ENCODE data around the gene LAMC1.
A peak's percentile ranks its signal among the peaks of the same experiment; 100 is the strongest.

LAMC1 gene

DNA sequence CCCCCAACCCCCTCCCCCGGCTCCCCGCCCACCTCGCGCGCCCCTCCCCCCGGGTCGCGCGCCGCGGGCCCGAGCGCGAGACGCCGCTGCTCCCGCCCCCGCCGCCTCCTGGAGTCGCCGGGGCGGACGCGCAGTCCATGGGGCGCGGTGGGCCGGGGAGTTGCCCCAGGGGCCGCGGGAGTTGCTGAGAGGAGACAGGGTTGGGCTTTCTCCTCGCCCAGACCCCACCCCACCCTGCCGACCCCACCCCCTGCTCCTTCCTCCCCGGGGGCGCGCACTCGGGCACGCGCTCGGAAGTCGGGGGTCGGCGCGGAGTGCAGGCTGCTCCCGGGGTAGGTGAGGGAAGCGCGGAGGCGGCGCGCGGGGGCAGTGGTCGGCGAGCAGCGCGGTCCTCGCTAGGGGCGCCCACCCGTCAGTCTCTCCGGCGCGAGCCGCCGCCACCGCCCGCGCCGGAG lies at the start of gene LAMC1:
Gene LAMC1, plus strand, starts transcription at position 275 of the 455 bp plus-strand sequence. CDS start 297 bp downstream, outside the sequence.
- DNase-seq = peak in 36 of 56 donors; percentile 7 to 69 (median 39)

DNA sequence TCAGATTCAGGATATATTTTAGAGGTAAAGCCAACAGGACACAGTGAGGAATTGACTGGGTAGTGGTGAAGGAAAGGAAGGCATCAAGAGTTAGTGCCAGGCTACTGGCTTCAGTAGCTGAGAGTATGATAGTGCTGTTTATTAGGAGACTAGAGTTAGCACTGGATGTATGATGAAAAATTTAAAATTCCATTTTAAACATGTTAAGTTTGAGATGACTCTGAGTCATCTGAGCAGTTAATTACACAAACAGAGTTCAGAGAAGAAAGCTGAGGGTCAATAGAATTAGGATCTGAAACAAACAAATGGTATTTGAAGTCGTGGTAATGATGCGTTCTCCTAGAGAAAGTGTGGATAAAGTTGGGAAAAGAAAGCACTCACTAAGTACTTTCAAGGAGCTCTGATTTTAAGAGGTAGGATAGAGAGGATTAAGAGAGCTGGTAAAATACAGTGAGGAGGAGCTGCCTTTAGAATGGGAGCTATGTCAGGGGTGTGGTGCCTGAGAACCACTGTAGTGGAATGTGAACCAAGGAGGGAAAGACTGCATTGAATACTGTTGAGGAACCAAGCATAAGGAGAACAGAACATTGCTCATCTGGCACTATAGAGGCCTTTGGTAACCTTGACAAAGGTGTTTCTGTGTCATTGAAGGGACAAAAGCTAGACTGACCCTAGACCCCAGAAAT lies 48.6 kb upstream of the LAMC1 start:
- DNase-seq = no peak

DNA sequence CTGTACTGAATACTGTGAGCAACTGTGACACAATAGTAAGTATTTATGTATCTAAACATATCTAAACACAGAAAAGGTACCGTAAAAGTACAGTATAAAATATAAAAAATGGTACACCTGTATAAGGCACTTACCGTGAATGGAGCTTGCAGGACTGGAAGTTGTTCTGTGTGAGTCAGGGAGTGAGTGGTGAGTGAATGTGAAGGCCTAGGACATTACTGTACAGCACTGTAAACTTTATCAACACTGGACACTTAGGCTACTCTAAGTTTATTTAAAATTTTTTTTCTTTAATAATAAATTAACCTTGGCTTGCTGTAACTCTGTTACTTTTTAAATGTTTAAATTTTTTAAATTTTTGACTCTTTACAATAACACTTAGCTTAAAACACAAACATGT lies 45.7 kb upstream of the LAMC1 start:
- DNase-seq = no peak

DNA sequence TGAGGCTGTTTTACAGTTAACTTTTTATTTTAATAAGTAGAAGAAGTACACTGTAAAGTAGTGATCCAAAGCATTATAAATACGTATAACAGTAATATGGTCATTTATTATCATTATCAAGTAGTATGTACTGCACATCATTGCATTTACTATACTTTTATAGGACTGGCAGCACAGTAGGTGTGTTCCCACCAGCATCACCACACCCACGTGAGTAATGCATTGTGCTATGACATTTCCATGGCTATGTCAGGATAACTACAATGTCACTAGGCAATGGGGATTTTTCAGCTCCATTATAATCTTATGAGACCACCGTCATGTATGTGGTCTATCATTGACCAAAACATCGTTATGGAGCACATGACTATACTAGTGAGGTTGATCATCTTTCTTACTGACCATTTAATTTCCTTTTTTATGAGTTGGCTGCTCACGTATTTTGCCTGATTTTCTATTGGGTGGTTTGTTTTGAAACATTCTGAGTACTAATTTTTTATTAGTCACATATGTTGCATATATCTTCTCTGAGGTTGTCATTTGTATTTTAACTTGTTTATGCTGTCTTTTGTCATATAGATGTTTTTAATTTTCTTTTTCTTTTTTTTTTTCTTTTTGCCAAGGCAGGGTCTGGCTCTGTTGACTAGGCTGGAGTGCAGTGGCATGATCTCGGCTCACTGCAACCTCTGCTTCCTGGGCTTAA lies 44.9 kb upstream of the LAMC1 start:
- DNase-seq = no peak

DNA sequence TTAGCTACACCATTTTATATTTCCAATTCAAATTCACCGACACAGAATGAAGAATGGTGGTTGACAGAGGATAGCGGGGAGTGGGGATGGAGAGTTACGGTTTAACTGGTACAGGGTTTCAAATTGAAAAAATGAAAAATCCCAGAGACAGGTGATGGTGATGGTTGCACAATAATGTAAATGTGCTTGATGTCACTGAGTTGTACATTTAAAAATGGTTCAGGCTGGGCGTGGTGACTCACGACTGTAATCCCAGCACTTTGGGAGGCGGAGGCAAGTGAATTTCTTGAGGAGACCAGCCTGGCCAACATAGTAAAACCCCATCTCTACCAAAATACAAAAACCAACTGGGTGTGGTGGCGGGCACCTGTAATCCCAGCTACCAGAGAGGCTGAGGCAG lies 39.1 kb upstream of the LAMC1 start:
- DNase-seq = no peak

DNA sequence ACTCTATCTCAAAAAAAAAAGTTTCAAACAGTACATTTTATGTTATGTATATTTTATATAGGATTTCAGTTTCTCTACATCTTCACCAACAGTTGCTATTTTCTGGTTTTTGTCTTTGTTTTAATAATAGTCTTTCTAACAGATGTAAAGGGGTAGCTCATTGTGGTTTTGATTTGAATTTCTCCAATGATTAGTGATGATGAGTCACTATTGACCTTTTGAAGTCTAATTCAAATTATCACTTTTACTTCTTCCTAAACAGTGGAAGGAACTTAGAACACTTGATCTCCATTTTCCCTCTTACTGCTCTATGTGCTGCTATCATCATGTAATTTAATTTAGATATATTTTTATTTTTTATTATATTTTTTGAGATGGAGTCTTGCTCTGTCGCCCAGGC lies 38.6 kb upstream of the LAMC1 start:
- no peak for DNase-seq

DNA sequence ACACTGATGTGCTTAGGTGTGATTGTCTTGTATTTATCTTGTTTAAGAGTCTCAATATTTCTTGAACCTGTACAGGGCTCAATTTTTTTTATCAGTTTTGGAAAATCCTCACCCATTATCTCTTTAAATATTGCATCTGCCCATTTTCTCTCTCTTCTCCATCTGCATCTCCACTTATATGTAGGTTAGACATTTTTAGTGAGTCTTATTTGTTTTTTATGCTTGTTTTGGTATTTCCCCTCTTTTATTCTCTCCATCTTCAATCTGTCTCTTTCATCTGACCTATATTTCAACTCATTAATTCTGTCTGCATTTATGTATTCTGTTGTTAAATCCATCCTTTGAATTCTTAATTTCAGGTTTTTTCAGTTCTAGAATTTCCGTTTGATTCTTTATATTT lies 37.3 kb upstream of the LAMC1 start:
- DNase-seq = no peak

DNA sequence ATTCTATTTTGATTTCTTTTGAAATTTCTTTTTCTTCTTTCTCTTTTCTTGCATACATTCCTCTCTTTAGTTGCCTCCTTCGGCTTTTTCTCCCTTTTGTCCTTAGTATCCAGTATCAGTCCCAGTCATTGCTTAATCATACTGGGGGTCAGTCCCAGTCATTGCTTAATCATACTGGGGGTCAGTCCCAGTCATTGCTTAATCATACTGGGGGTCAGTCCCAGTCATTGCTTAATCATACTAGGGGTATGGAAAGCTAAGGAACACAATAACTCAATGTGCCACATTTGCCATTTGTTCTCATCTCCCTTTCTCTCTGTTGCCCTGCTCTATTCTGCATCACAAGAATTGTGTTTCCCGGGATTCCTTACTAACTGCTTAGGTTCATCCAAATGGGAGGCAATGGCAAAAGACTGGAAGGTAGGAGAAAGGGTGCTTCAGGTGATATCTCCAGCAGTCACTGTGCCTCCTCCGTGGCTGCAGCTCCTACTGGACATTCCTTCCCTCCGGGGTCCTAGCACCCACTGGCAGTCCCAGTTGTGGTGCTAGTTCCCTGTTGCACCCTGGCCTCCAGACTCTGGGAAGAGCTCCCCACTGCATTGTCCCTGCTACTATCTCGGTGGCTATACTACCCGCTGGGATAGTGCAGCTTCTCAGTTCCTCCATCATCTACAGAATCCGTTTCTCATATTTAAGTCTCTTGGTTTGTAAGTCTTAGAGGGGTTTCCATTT lies 32.6 kb upstream of the LAMC1 start:
- DNase-seq = no peak

DNA sequence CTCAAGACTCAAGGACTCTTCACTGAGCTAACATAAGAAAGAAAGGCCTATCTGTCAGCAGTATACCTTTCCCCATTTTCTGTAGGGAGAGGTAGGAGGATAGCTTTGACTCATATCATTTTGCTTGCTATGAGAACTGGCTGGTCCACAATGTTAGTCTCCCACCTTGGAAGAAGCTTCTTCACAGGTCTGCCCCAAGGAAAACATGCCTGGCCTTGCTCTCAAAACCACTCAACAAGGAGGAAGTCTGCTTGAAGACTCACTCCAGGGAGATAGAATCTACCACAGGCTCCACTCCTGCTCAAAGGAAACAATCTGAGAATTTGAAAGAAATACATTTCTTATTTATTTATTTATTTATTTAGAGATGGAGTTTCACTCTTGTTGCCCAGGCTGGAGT lies 29.5 kb upstream of the LAMC1 start:
- DNase-seq = no peak

DNA sequence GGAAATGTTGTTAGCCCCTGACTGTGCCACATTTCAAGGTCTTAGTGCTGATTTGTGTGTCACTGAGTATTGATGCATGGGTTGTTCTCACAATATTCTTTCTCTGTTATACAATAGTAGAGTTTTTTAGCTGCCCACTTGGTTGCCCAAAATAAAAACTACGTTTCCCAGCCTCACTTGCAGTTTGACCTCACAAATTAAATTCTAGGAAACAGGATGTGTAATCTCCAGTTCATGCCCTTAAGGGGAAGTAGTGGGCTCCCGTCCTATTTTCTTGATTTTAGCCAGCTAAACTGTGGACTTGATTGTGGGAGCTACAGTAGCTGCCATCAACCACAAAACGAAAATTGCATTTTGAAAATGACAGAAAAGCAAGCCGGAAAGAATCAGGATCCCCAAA lies 27.3 kb upstream of the LAMC1 start:
- DNase-seq = no peak

DNA sequence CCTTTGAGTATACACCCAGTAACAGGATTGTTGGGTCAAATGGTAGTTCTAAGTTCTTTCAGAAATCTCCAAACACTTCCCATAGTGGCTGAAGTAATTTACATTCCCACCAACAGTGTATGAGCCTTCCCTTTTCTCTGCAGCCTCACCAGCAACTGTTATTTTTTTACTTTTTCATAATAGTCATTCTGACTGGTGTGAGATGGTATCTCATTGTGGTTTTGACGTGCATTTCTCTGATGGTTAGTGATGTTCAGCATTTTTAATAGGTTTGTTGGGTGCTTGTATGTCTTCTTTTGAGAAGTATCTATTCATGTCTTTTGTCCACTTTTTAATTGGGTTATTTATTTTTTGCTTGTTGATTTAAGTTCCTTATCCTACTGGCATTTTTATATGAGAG lies 26.4 kb upstream of the LAMC1 start:
- DNase-seq = no peak

DNA sequence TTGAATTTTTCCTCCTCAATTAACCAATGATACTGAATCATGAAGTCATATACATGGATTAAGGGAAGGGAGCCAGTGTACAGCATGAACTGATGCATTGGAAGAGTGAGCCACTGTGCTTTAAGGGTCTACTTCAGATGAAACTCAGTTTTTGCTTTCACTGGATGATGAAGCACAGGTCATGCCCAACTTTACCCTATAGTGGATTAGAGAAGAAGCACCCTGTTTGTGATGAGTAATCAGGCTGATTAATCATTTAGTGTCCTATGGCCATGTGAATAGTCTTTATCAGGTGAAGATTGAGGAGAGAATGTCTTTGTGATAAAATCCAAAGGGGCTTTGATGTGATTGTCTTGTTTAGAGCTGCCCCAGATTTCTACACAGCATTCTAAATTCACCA lies 24.7 kb upstream of the LAMC1 start:
- DNase-seq = no peak

DNA sequence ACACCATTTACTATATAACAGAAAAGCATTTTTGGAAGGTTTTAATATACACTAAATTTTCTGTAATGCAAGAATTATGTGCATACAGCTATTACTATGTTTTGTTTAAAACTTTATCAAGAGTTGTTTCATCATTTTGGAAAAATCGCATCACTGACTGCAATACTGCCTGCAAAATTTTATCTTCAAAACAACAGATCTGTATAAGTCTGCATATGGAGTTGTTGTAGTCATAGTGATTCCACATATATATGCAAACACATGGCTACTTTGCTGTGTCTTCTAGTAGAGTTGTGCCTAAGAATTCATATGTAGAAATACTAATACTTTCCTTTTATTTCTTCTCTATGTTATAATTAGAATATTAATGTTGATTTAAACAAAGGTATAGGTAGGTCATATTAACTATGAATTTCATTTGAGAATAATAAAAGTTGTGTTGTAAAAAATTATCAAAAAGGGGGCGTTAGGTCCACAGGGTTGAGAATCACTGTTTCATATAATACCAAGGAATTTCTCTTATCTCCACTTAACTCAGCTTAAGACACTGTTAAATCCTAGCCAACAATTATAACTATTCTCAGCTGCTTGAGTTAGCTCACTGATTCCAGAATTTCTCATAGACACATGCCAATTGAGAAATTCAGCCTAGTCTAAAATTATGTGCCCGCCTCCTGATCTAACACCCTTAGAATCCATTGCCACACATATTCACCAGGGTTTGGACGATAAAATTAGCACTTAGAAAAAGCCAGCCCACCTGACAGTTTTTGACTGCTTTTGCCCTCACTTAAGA lies 22.9 kb upstream of the LAMC1 start:
- DNase-seq = no peak

DNA sequence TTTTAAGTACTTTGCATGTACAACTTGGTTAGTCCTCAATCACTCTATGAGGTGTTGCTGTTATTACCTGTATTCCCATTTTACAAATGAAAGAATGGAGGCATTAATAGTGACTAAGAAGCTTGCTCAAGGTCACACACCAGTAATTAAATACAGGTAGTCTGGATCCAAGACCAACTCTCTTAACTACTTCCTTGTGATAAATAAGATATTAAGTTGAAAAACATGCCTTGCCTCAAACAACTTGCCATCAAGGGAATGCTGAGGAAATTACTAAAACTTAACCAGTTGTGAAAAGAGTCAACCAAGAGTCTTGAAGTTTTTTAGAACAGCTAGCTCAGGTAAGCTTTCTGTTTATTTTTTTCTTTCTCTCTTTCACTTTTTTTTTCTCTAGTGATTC lies 21.0 kb upstream of the LAMC1 start:
- no peak for DNase-seq

DNA sequence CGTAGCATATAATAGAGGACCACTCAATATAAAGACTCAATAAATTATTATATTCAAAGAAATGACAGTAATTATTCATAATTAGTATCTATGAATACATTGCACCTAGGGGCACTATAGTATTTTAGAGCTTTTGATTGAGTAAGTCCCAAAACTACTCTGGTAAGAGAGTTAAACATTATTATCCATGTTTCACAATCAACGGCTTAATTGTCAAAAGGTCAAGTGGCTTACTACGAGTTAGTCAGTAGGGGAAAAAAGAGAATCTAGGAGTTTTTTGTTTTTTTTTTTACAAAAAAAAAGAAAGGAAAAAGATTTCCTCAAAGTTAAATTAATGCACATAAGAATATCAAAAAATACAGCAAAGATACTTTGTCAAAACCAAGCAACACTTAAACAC lies 20.4 kb upstream of the LAMC1 start:
- no peak for DNase-seq

DNA sequence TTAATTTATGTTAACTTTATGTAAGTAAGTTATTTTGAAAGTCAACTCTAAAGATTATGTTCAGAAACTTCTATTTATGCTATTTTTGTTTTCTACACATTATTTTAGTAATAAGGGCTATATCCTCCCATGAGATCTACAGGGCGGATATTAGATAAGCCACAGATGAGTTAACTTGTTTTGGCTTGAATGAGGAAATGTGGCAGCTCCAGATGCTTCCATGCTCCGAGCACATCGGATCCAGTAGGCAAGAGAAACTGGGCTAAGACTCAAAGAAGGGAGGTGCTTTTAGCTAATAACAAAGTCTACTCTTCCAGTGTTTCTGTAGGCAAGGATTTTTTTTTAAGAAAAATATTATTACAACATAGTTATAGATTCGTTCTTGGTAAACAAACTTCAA lies 20.0 kb upstream of the LAMC1 start:
- no peak for DNase-seq

DNA sequence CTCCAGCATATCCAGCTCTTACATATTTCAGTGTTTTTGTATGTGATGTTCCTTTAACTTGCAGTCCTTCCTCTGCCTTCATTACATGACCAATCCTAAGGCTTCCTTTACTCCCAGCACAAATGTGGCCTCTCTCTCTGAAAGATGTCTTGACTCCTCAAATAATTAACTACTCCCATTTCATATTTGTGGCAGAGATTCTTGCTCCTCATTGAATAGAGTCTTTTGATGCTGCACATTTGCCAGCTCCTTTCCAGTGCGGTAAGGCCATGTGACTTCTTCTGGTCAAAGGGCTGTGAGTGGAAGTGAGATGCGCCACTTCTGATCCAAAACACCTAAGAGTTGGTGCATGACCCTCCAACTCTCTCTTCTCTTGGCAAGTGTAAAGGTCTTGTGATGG lies 19.1 kb upstream of the LAMC1 start:
- no peak for DNase-seq

DNA sequence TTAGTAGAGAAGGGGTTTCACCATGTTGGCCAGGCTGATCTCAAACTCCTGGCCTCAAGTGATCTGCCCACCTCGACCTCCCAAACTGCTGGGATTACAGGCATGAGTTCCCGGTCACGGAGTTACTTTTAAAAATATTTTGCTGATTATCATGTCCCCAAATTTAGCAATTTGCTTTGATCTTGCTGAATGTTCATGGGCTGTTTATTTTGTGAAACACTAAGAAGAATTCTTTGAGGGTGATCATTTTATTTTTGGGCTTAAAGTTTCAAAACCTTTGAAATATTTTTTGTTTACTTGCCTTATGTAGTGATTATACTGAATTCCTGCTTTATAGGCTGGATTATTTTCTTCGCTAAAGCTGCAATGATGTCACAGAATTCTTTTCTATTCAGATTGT lies 11.4 kb upstream of the LAMC1 start:
- DNase-seq = no peak

DNA sequence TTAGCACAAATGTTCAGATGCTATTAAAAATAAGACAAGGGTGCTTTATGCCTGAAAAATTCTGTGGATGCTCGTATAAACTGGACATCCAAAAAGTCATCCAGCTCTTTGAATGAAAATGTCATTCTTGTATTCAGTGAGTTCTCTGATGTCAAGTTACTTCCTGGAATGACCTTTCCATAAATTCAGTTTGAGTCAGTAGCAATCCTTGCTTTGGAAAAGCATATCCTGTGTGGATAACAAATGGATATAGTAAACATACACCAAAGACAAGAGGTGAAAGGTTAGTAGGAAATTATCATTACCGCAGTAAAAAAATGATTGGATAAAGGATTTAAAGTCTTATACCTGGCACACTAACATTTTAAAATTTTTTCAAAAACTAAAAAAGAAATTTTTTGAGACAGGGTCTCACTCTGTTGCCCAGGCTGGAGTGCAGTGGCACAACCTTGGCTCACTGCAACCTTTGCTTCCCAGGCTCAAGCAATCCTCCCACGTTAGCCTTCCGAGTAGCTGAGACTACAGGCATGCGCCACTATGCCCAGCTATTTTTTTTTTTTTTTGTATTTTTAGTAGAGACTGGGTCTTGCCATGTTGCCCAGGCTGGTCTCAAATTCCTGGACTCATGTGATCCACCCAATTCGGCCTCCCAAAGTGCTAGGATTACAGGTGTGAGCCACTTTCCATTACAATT lies 10.8 kb upstream of the LAMC1 start:
- DNase-seq = no peak

DNA sequence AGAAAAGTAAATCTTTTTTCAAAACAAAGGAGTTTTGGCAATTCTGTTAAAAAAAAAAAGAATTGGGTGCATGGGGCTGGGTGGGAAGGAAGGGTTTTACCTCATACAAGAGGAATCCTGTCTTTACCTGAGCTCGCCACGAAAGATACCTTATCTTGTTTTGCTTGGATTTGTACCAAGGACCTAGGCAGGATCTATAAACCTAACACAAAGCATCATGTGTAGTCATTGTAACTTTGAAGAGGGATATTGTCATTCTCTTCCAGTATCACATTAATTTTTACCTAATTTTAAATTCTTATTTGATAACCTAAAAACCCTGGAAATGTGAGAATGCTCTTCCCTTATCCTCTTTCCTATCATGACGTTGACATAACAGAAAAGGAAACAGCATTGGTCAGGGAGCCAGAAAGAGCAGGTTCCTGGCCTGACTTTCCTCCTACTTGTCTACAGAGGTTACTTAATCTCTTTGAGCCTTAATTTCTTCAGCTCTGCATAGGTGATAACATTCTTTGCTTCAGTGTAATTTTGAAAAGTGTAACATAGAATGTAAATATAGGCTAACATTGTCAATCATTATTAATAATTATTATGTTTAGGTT lies 4.0 kb upstream of the LAMC1 start:
- no peak for DNase-seq

DNA sequence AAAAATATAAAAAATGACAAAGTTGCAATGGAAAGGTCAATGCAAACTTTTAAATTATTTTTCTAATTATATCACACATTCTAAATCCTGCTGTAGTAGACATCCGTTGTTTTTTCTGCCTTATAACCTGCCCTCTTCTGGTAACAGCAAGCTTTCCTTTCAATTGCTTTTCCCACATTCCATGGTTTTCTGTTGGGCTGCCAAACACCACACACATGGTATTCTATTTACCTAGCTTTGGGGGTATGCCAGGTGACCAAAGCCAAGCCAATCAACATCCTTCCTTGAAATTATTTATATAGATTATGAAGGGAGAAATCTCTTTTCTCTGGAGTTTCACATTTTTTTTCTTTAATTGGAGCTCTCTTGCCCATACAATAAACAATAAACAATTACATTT lies 3.4 kb upstream of the LAMC1 start:
- DNase-seq = peak in 1 of 56 donors; percentile 0

All from amygdala (tissue), 56 donors.